ENCODE results near the gene CHL1.

The CHL1 gene

DNA sequence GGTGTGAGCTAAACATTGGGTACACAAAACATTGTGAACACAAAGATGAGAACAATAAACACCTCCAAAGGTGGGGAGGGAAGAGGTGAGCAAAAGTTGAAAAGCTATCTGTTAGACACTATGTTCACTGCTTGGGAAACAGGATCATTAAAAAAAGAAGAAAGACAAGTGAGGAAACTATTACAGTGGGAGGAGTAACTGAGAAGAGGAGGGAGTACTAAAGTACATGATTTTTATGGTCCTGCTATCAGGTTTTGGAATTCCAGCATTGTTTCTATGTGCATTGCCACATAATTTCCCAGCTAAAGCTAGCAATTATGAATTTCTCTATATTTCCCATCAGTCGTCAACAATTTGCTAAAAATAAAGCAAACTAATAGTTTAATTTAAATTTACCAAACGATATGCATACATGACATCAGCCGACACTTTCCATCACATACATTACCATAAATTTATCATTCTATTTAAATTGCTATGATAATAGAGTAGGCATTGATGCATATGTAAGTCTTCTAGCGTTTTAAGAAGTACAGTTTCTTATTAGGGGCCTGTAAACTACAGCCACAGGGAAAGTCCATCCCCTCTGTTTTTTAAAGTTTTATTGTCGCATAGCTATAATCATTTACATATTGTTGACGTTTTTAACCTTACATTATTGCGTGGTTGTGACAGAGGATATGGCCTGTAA is 221.8 kb downstream of the CHL1 start:
- DNase-seq: no peak
- H3K4me1 ChIP-seq (ENCODE audit: control extremely low read depth in 1 of 4, control insufficient read depth in 4 of 4, insufficient read depth in 4 of 4, low read length in 3 of 4): no peaks in the 10 kb centered on the region
- no peaks in the 10 kb centered on the region for H3K27me3 ChIP-seq (replicated peaks in 2 of 5; ENCODE audit: control insufficient read depth in 4 of 5, insufficient read depth in 5 of 5, low read length in 4 of 5)
- no peaks in the 10 kb centered on the region for H3K36me3 ChIP-seq (ENCODE audit: control insufficient read depth in 4 of 4, insufficient read depth in 4 of 4, low read length in 3 of 4)
- POLR2A ChIA-PET: no interaction called here
- H3K27ac ChIP-seq (ENCODE audit: insufficient read depth in 1 of 2, low read depth in 1 of 2, low read length in 2 of 2, poor library complexity in 1 of 2, severe bottlenecking in 2 of 2): no peak overlapping the region
- H3K4me3 ChIP-seq (ENCODE audit: control insufficient read depth in 1 of 7, extremely low read depth in 1 of 7, insufficient read depth in 4 of 7, low read depth in 2 of 7, low read length in 6 of 7): no peak overlapping the region
- CTCF ChIA-PET: no interaction called here
- H3K9me3 ChIP-seq (ENCODE audit: control extremely low read depth in 1 of 5, control insufficient read depth in 4 of 5, insufficient read depth in 2 of 5, low read depth in 1 of 5, low read length in 4 of 5): no peaks in the 10 kb centered on the region
- WGBS (ENCODE audit: insufficient coverage): 80% methylated on average over 1 of the region's 7 CpGs

DNA sequence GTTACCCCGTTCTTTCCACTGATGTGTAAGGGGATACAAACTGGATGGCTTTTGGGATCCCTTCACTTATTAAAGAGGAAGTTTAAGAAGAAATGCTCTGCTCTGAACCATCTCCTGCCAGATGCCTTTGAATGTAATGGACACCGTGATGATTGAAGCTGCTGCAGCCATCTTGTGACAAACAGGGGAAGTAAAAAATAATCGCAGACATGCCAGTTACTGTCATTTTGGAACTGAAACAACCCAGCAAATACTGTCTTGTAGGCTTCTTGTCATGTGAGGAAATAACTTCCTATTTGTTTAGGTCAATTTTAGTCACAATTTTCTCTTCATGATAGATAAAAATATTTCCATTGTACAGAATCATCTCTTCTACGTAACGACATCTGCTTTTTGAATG is 224.0 kb downstream of the CHL1 start:
- 81% methylated on average over 2 of the region's 5 CpGs for WGBS (ENCODE audit: insufficient coverage)

DNA sequence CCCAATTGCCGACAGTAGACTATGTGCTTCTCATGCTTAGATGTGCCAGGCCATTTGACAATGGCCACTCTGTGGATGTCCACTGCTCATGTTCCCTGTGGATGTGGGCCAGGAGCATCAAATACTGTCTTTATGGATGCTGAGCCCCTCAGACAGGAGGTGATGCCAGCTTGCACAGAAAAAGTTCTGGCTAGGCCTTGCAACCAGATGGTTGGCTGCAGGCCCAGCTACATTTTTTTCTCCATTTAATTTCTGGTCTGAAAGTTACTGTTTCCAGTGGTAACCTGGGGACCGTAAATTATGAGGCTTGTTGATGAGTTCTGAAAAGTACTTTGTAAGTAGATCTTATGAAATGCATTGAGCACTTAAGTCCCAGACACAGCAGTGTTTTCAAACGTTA is 228.5 kb downstream of the CHL1 start:
- 90% methylated on average over 1 of the region's 3 CpGs for WGBS (ENCODE audit: insufficient coverage)
- Histone ChIP-seq H3K4me1 (ENCODE audit: control extremely low read depth in 1 of 4, control insufficient read depth in 4 of 4, insufficient read depth in 4 of 4, low read length in 3 of 4) (no peaks in the 10 kb centered on the region), H3K9me3 (ENCODE audit: control extremely low read depth in 1 of 5, control insufficient read depth in 4 of 5, insufficient read depth in 2 of 5, low read depth in 1 of 5, low read length in 4 of 5) (no peaks in the 10 kb centered on the region), H3K4me3 (ENCODE audit: control insufficient read depth in 1 of 7, extremely low read depth in 1 of 7, insufficient read depth in 4 of 7, low read depth in 2 of 7, low read length in 6 of 7) (no peak overlapping the region), H3K36me3 (ENCODE audit: control insufficient read depth in 4 of 4, insufficient read depth in 4 of 4, low read length in 3 of 4) (no peaks in the 10 kb centered on the region), H3K27ac (ENCODE audit: insufficient read depth in 1 of 2, low read depth in 1 of 2, low read length in 2 of 2, poor library complexity in 1 of 2, severe bottlenecking in 2 of 2) (no peak overlapping the region), H3K27me3 (replicated peaks in 2 of 5; ENCODE audit: control insufficient read depth in 4 of 5, insufficient read depth in 5 of 5, low read length in 4 of 5) (no peaks in the 10 kb centered on the region)
- POLR2A ChIA-PET: no interaction called here
- no peak for DNase-seq
- CTCF ChIA-PET: no interaction called here

More for the DNA sequence above, 224.0 kb downstream of the CHL1 start:
- ChIA-PET CTCF (no interaction called here), POLR2A (no interaction called here)
- H3K4me1 ChIP-seq (ENCODE audit: control extremely low read depth in 1 of 4, control insufficient read depth in 4 of 4, insufficient read depth in 4 of 4, low read length in 3 of 4): no peaks in the 10 kb centered on the region
- DNase-seq: no peak
- no peak overlapping the region for H3K27ac ChIP-seq (ENCODE audit: insufficient read depth in 1 of 2, low read depth in 1 of 2, low read length in 2 of 2, poor library complexity in 1 of 2, severe bottlenecking in 2 of 2)
- no peaks in the 10 kb centered on the region for H3K9me3 ChIP-seq (ENCODE audit: control extremely low read depth in 1 of 5, control insufficient read depth in 4 of 5, insufficient read depth in 2 of 5, low read depth in 1 of 5, low read length in 4 of 5)
- H3K4me3 ChIP-seq (ENCODE audit: control insufficient read depth in 1 of 7, extremely low read depth in 1 of 7, insufficient read depth in 4 of 7, low read depth in 2 of 7, low read length in 6 of 7): no peak overlapping the region
- no peaks in the 10 kb centered on the region for H3K36me3 ChIP-seq (ENCODE audit: control insufficient read depth in 4 of 4, insufficient read depth in 4 of 4, low read length in 3 of 4)
- H3K27me3 ChIP-seq (replicated peaks in 2 of 5; ENCODE audit: control insufficient read depth in 4 of 5, insufficient read depth in 5 of 5, low read length in 4 of 5): no peaks in the 10 kb centered on the region

DNA sequence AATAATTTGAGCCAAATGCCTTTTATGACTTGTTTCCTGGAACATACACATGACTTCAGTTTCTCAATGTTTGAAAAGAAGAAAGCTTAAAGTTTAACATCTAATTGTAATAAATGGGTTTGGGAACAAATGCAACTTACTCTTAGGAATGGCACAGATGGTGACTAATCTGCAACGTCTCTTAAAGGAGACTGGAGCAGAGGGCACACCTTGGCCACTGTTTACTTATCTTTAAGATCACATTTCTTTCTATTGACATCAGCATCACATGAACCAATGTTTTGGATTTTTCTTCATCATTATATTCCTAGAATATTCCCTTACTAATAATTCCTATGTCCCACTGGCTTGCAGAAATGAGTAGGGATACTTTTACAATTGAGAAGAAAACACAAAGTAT is 229.5 kb downstream of the CHL1 start:
- WGBS (ENCODE audit: insufficient coverage): no CpG with 5 or more reads among the region's 1 CpG
- ChIA-PET CTCF (no interaction called here), POLR2A (no interaction called here)
- H3K27me3 ChIP-seq (replicated peaks in 2 of 5; ENCODE audit: control insufficient read depth in 4 of 5, insufficient read depth in 5 of 5, low read length in 4 of 5): no peaks in the 10 kb centered on the region
- no peak for DNase-seq
- no peaks in the 10 kb centered on the region for H3K36me3 ChIP-seq (ENCODE audit: control insufficient read depth in 4 of 4, insufficient read depth in 4 of 4, low read length in 3 of 4)
- H3K4me1 ChIP-seq (ENCODE audit: control extremely low read depth in 1 of 4, control insufficient read depth in 4 of 4, insufficient read depth in 4 of 4, low read length in 3 of 4): no peaks in the 10 kb centered on the region
- H3K27ac ChIP-seq (ENCODE audit: insufficient read depth in 1 of 2, low read depth in 1 of 2, low read length in 2 of 2, poor library complexity in 1 of 2, severe bottlenecking in 2 of 2): no peak overlapping the region
- H3K9me3 ChIP-seq (ENCODE audit: control extremely low read depth in 1 of 5, control insufficient read depth in 4 of 5, insufficient read depth in 2 of 5, low read depth in 1 of 5, low read length in 4 of 5): no peaks in the 10 kb centered on the region
- no peak overlapping the region for H3K4me3 ChIP-seq (ENCODE audit: control insufficient read depth in 1 of 7, extremely low read depth in 1 of 7, insufficient read depth in 4 of 7, low read depth in 2 of 7, low read length in 6 of 7)

DNA sequence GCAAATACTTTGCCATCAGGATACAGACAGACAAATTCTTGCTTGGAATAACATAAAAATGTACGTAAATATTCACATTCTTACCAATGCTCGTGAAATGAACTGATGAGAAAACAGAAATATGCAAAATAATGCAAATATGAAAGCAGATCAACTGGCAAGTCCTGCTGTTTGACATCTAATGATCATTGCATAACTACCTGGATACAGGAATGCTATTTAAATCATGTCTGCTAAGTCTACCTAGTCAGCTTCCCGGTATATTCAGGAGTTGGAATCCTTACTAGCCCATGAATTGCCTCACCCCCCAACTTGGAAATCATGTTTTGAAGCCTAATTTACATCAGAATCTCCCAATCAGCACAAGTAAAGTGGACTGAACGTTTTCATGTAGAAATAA is 230.6 kb downstream of the CHL1 start:
- H3K36me3 ChIP-seq (ENCODE audit: control insufficient read depth in 4 of 4, insufficient read depth in 4 of 4, low read length in 3 of 4): no peaks in the 10 kb centered on the region
- DNase-seq: no peak
- no peak overlapping the region for H3K27ac ChIP-seq (ENCODE audit: insufficient read depth in 1 of 2, low read depth in 1 of 2, low read length in 2 of 2, poor library complexity in 1 of 2, severe bottlenecking in 2 of 2)
- ChIA-PET CTCF (no interaction called here), POLR2A (no interaction called here)
- H3K4me3 ChIP-seq (ENCODE audit: control insufficient read depth in 1 of 7, extremely low read depth in 1 of 7, insufficient read depth in 4 of 7, low read depth in 2 of 7, low read length in 6 of 7): no peak overlapping the region
- WGBS (ENCODE audit: insufficient coverage): 93% methylated on average over 2 of the region's 4 CpGs
- no peaks in the 10 kb centered on the region for H3K27me3 ChIP-seq (replicated peaks in 2 of 5; ENCODE audit: control insufficient read depth in 4 of 5, insufficient read depth in 5 of 5, low read length in 4 of 5)
- H3K9me3 ChIP-seq (ENCODE audit: control extremely low read depth in 1 of 5, control insufficient read depth in 4 of 5, insufficient read depth in 2 of 5, low read depth in 1 of 5, low read length in 4 of 5): no peaks in the 10 kb centered on the region
- no peaks in the 10 kb centered on the region for H3K4me1 ChIP-seq (ENCODE audit: control extremely low read depth in 1 of 4, control insufficient read depth in 4 of 4, insufficient read depth in 4 of 4, low read length in 3 of 4)

DNA sequence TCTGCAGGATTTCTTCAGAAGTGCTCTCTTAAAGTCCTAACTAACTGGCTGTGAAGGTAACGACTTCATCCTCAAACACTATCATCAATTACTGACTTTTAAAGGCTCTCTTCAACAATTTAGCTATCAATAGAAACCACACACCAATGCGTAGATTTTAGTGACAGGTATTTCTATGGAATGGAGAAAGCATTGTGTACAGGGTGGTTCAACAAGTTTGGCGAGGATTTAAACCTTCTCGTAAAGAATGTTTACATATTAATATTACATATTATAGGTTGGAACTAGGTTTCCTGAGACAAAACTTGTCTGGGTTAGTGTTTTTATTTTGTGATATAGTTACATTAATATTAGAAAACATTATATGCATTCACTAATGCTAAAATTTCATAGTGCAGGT is 233.6 kb downstream of the CHL1 start:
- CTCF ChIA-PET: no interaction called here
- no peaks in the 10 kb centered on the region for H3K27me3 ChIP-seq (replicated peaks in 2 of 5; ENCODE audit: control insufficient read depth in 4 of 5, insufficient read depth in 5 of 5, low read length in 4 of 5)
- no peak overlapping the region for H3K4me3 ChIP-seq (ENCODE audit: control insufficient read depth in 1 of 7, extremely low read depth in 1 of 7, insufficient read depth in 4 of 7, low read depth in 2 of 7, low read length in 6 of 7)
- H3K4me1 ChIP-seq (ENCODE audit: control extremely low read depth in 1 of 4, control insufficient read depth in 4 of 4, insufficient read depth in 4 of 4, low read length in 3 of 4): no peaks in the 10 kb centered on the region
- WGBS (ENCODE audit: insufficient coverage): 100% methylated on average over 1 of the region's 4 CpGs
- no peak overlapping the region for H3K27ac ChIP-seq (ENCODE audit: insufficient read depth in 1 of 2, low read depth in 1 of 2, low read length in 2 of 2, poor library complexity in 1 of 2, severe bottlenecking in 2 of 2)
- DNase-seq: no peak
- no peaks in the 10 kb centered on the region for H3K9me3 ChIP-seq (ENCODE audit: control extremely low read depth in 1 of 5, control insufficient read depth in 4 of 5, insufficient read depth in 2 of 5, low read depth in 1 of 5, low read length in 4 of 5)
- POLR2A ChIA-PET: no interaction called here
- no peaks in the 10 kb centered on the region for H3K36me3 ChIP-seq (ENCODE audit: control insufficient read depth in 4 of 4, insufficient read depth in 4 of 4, low read length in 3 of 4)

DNA sequence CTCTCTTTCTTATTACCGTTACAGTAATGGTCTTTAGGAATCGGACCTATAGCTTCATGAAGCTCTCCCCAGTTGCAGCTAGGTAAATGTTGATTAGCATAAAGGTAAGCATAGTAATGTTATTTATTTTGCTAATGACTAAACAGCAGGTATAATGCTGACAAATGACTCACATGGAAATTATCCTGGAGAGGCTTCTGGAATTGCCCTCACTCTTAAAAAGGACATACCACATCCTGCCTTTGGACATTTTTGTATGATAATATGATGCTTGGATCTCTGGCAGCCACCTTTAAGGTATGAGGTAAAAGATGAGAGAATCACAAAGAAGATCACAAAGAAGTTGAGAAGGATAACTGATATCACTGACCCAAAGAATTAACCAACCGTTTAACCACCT is 238.6 kb downstream of the CHL1 start:
- Histone ChIP-seq H3K27ac (ENCODE audit: insufficient read depth in 1 of 2, low read depth in 1 of 2, low read length in 2 of 2, poor library complexity in 1 of 2, severe bottlenecking in 2 of 2) (no peak overlapping the region), H3K36me3 (ENCODE audit: control insufficient read depth in 4 of 4, insufficient read depth in 4 of 4, low read length in 3 of 4) (no peaks in the 10 kb centered on the region), H3K4me3 (ENCODE audit: control insufficient read depth in 1 of 7, extremely low read depth in 1 of 7, insufficient read depth in 4 of 7, low read depth in 2 of 7, low read length in 6 of 7) (no peak overlapping the region), H3K27me3 (replicated peaks in 2 of 5; ENCODE audit: control insufficient read depth in 4 of 5, insufficient read depth in 5 of 5, low read length in 4 of 5) (peaks cover 0 to 1% (median 0%) of the 10 kb centered on the region in 5 experiments), H3K9me3 (ENCODE audit: control extremely low read depth in 1 of 5, control insufficient read depth in 4 of 5, insufficient read depth in 2 of 5, low read depth in 1 of 5, low read length in 4 of 5) (no peaks in the 10 kb centered on the region), H3K4me1 (ENCODE audit: control extremely low read depth in 1 of 4, control insufficient read depth in 4 of 4, insufficient read depth in 4 of 4, low read length in 3 of 4) (no peaks in the 10 kb centered on the region)
- WGBS (ENCODE audit: insufficient coverage): no CpG with 5 or more reads among the region's 3 CpGs
- CTCF ChIA-PET: no interaction called here
- no peak for DNase-seq
- POLR2A ChIA-PET: no interaction called here

Data from common myeloid progenitor, CD34-positive (primary cell).